Fibroblast of villous mesenchyme (primary cell): ENCODE data around the gene XPR1. TPM values are rescaled to one million over a fixed set of nuclear protein-coding genes. Genes with fewer than 3 reads are reported as not detected.

ENCODE experiments used
- DNase-seq: peaks from one replicate; pipeline ENCODE4 v3.0.0-alpha.2; 2010; ENCODE audit warnings: low read depth
- H3K4me3 ChIP-seq: 2 replicates; pipeline ENCODE4 v1.5.1; 2011; ENCODE audit warnings: low read depth, mild to moderate bottlenecking, low read length
- CTCF ChIP-seq: IDR thresholded peaks from 2 replicates; pipeline ENCODE4 v1.5.1; 2012; ENCODE audit warnings: low read depth, mild to moderate bottlenecking, low read length; ENCODE audit not compliant: insufficient read depth
- total RNA-seq: library from RNA; depleted of rRNA; stranded (reverse); fragments of >200 nt; gene quantifications from 2 replicates; pipeline ENCODE4 v1.2.3, GENCODE V29; 2012

XPR1 gene
- total RNA-seq, 1 donor = 31.5 TPM

- DNase-seq = no peak
- no peak overlapping the region for H3K4me3 ChIP-seq
- no peak for TF ChIP-seq CTCF
These were observed 301.3 kb downstream of the XPR1 start for GRCh38 chr1:180933141-180933540.

GRCh38 chr1:180934563-180934962, 302.7 kb downstream of the XPR1 start:
- DNase-seq = no peak
- TF ChIP-seq CTCF = no peak
- H3K4me3 ChIP-seq = no peak overlapping the region

GRCh38 chr1:180935326-180936109, 303.7 kb downstream of the XPR1 start:
- DNase-seq = no peak
- TF ChIP-seq CTCF = no peak
- H3K4me3 ChIP-seq = no peak overlapping the region

GRCh38 chr1:180936110-180937011, 304.5 kb downstream of the XPR1 start:
- H3K4me3 ChIP-seq = no peak overlapping the region
- no peak for TF ChIP-seq CTCF
- DNase-seq = no peak

- no peak for TF ChIP-seq CTCF
- no peak for DNase-seq
- no peak overlapping the region for H3K4me3 ChIP-seq
These were observed 305.2 kb downstream of the XPR1 start for GRCh38 chr1:180937012-180937372.

GRCh38 chr1:180937624-180938225, 305.9 kb downstream of the XPR1 start:
- no peak for DNase-seq
- no peak for TF ChIP-seq CTCF
- H3K4me3 ChIP-seq = no peak overlapping the region
